ENCODE data around the gene MRPL3.

The MRPL3 gene

DNA sequence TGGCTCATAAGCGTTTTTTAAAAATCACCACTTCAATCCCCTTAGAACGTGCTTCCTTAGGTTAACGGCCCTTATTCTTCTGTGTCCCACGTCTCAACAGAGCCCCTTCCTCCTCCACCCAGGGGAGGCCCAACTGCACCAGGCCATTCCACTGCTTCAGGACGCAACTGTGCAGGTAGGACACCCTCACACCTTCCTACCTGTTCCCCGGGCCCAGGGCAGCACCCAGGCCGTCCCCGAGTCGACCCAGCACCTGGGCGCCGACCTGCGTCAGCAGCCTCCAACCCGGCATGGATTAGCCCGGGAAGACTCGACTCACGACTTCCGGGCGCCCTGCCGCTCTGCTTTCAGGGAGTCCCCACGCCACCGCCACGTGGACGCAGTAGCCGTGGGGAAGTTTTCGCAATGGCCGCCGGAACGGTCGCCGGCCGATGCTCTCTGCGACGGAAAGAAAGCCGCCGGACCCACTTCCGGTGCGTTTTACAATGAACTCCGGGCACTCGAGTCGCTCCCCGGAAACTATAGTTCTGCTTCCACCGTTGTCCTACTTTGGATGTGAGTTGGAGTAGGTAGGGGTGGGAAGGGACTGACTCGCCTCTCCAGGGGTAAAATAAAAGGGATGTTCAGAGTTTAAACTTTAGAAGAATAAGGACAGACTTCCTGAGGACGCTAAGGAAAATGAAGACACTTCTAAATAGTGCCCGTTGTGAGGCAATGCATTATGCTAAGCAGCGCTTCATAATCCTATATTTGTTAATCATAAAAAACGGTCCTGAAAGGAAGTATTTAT is at the start of gene MRPL3:
Gene MRPL3 (minus strand): TSS at position 442 of the 790 bp plus-strand sequence. CDS start 150 bp downstream, at position 292.
- peak; percentile 91 for DNase-seq

GRCh38 chr3:131551761-131552160 is 49.0 kb upstream of the MRPL3 start:
- no peak for DNase-seq

- no peak for DNase-seq
These were observed 48.0 kb upstream of the MRPL3 start for GRCh38 chr3:131550562-131551465.

DNA sequence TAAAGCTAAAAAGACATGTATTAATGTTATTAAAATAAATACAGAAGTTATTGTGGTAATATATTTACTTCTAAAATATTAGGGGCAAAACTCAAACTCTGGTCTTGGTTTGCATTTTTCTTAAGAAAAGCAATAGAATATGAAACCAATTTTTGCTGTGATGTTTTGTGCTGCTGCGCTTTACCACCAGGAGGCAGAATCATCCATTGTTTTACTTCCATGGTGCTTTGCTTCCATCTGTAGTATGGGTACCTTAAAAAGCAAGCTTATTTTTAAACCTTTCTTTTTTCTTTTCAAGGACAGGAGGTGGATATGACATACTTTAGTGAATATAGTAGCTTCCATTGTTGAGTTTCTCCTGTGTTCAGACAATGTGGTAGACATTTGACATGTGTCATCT is 46.6 kb upstream of the MRPL3 start:
- DNase-seq, result peak; percentile 4

DNA sequence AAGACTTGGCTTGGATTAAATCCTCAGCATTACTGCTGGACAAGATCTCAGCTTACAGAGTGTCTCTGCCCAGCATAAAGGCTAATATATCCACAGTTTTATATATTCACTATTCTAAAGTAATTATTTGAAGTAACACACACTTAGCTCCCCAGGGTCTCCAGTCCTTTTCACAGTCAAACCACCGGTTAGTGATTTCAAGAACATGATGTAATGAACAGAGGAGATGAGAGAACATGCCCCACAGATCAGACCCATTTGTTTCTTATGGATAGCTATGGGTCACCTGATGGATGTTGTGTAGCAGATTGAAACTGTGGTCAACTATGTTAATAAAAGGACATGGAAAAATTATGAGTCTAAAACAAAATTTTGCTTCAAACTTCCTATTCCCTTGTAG is 44.8 kb upstream of the MRPL3 start:
- no peak for DNase-seq

DNA sequence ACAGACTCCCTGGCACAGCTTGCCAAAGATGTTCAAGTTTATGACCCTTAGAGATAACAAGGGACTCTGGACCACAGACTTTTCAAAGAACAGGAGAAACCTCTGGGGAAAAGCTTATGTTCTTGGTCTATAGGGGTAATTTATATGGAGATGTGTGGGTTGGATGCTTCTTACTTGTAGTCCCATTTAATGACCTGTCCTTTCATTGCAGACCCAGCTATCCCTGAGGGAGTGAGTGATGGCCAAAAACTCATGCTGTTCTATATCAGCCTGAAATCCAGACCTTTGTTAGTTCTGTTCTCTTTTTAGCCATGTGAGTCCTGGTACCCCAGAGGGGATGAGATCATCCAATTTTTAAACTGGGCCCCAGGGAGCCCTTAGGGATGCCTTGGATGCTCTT is 43.7 kb upstream of the MRPL3 start:
- no peak for DNase-seq

GRCh38 chr3:131544557-131544956 is 41.8 kb upstream of the MRPL3 start:
- DNase-seq, result no peak

DNA sequence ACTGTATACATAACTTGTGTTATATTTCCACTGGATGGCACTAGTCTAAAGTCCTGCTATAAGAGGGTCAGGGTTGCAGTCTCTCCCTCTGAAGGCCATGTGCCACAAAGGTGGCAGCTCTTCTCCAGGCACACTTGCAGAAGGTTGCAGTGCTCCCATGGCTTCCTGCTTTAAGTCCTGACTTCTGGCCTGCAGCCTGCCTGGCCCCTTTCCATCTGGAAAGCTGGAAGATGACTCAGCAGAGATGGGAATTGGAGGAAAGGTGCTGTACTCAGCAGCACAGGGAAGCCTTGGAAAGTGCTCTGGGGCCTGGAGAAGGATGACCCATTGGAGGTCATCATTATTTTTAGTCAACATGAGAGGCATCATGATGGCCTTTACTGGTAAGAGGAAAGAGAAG is 40.9 kb upstream of the MRPL3 start:
- DNase-seq, result no peak

DNA sequence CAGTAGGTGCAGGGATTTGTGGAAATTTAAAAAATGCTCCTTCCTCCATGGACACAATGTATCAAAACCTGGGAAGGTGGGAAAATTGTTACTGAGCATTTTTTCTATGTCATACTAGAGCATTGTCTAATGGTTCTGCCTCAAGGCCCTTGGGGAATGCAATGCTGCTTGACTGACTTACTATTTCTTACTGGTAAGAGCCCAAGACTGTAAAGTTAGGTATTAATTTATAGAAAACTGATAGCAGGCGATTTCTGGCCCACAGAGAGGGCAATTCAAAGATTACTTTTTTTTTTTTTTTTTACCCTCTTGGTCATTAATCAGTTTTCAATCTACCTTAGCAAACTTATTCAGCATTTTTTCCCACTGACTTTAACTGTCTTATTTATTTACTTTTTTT is 38.5 kb upstream of the MRPL3 start:
- DNase-seq, result no peak

DNA sequence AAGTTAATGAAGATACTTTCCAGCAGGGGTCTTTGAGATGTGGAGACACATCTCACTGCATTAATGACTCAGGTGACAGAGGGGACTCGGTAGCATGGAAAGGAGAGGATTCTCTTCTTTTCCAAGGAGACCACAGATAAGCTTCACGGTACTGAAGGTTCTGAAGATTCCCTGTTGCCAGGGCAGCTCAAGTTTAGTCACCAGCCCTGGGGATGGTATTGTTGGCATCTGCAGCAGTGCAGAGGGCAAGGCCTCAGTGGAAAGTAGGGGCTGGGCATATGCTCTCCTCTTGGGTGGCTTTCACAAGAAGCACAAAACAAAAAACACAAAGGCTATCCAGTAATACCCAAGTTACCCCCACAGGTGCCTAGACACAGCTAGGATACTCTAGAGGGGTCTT is 38.0 kb upstream of the MRPL3 start:
- DNase-seq, result no peak

DNA sequence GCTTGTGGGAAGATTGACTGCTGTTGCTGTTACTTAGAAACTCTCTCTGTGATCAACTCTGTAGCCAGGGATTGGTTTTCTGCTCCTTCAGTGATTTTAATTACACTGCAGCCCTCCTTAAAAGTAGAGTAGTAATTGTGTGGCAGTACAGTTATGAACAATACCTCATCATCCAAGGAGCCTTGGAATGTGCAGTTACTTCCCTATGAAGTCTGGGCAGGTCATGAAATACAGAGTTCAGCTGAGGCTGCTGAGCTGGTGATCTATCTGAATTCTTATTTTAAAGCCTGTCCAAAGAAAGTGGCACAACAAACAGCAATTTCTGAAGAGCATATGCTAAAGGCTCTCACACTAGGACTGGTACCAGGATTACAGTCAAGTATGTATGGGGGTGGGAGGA is 37.4 kb upstream of the MRPL3 start:
- DNase-seq, result no peak

GRCh38 chr3:131538968-131539367 is 36.2 kb upstream of the MRPL3 start:
- DNase-seq, result no peak

DNA sequence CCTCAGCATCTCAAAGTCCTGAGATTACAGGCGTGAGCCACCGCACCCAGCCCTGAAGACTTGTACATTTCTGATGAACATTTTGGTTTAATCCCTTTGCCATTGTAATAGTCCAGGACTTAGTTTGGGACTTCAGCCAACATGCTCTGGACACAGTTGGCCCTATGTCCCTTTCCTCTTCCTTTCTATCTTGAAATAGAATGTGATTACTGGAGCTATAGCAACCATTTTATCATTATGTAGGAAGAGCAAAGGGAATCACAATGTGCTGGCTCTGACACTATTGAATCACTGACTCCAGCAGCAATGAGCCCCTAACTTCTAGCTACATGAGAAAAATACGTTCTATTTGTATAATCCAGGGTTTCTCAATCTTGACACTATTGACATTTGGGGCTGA is 34.8 kb upstream of the MRPL3 start:
- DNase-seq, result no peak

- DNase-seq, result no peak
These were observed 32.8 kb upstream of the MRPL3 start for GRCh38 chr3:131535596-131535995.

DNA sequence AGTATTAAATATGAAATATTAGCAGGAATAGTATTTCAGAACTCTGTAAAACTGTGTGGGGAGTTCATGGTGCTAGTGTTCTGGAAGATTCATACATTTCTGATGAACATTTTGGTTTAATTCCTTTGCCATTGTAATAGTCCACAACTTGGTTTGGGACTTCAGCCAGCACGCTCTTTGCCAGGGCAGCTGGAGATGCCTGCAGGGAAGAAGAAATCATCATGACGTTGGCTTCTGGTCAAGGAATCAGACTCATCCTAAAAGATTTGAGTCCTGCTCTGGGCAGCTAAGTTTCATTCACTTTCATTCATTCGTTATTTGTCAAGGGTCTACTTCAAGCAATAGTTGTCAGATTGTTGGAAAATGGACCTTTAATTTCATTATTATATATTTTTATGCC is 32.4 kb upstream of the MRPL3 start:
- no peak for DNase-seq

- DNase-seq, result no peak
These were observed 29.9 kb upstream of the MRPL3 start for GRCh38 chr3:131532645-131533044.

DNA sequence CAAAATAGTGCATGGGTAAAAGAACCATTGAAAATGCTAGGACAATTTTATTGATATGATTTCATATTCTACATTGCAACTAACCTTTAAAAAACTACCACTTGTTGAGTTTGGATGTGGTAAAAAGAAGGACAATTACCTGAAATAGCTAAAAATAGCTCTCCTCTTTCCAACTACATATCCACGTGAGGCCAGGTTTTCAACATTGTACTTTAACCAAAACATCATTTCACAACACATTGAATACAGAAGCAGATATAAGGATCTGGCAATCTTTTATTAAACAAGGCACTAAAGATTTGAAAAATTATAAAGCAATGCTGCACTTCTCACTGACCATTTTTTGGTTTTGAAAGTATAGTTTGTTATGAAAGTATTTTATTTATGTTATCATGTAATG is 28.1 kb upstream of the MRPL3 start:
- no peak for DNase-seq

DNA sequence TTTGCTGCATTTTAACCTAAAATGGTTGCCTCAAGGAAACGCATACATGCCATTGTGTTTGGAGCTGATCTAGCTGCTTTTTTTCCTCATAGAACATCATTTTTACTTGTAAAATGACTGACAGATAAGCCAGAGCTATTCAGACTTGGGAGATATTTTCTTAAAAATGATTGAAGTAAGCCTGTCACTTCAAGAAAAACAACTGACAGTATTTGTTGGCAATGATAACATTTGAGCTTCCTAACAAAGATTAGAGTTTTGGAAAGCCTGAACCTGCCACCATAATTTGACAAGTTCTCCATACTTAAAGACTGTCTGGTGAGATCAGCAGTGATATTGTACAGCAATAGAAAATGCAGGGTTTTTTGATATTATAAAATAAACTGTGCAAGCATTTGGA is 27.6 kb upstream of the MRPL3 start:
- no peak for DNase-seq

DNA sequence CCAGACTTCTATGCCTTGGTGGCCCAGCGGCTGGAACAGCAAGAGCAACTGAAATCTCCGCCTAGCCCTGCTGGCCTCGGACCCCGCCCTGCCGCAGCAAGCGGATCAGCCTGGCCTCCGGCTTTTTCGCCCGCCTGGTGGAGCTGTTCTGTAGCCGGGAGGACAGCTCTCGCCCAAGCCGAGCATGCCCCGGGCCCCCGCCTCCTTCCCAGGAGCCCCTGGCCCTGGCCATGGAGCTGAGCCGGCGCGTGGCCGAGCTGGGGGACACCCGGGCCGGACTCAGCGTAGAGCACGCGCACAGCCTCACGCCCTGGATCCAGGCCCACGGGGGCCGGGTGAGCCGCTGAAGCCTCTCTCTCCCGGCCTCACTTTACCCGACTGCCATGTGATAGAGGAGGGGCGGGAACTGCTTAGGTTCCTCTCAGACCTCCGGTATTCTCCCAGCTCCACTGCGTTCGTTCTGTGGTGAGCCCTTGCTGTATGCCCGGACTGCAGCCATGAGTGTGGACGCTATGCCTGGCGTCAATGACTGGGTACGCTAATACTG is 24.1 kb upstream of the MRPL3 start:
- DNase-seq, result peak; percentile 47

DNA sequence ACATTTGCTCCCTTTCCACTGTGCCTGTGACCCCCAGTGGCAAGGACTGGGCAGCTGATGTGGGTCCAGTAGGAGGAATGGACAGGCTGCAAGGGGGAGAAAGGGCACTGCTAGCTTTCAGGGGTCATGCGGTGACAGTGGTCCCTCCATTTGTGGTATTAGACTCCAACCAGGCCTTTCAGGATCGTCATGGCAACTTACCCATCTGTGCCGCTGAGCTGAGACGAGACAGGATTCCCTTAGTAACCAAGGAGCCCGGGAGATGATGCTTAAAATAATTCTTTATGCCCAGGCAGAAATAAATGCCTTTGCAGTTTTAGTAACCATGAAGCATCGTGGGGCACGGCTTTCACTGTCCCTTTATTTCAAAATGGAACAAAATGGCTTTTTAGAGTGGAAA is 15.9 kb upstream of the MRPL3 start:
- no peak for DNase-seq

DNA sequence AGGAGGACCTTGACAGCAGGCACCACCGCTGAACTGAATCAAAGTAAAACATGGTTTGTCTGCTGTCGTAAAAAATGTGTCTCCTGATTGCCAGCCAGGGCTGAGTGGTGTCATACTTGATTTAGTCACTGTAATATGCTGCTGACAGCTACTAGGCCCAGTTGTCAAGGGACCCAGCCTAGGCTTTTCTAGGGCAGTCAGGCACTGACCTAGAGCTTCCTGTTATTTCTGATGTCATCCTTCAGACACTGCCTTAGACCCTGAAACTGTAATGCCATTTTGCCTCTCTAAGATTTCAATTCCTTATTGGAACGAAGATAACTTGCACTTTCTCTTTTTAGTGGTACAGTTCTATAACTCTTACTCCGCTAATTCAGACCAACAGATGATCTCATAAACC is 2.6 kb upstream of the MRPL3 start:
- no peak for DNase-seq

GRCh38 chr3:131503320-131503635 is 507 bp upstream of the MRPL3 start:
- DNase-seq, result no peak

DNA sequence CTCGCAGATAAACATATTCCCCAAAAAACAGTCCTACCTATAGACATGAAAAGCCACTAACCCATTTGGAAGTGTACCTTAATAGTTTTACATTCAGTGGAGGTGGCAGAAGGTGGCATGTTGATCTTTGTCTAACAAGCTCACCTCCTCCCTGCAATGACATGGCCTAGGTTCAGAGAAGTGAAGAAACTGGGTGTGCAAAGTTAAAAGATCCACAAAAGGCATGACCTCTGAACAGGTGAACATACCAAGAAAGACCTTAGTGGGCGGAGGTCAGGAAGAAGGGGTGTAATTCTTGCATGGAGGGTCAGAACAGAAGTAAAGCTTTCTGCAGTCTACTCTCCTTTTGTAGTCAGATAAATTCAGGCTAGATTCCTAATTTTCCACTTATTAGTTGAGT is 822 bp downstream of the MRPL3 start:
- DNase-seq, result no peak

DNA sequence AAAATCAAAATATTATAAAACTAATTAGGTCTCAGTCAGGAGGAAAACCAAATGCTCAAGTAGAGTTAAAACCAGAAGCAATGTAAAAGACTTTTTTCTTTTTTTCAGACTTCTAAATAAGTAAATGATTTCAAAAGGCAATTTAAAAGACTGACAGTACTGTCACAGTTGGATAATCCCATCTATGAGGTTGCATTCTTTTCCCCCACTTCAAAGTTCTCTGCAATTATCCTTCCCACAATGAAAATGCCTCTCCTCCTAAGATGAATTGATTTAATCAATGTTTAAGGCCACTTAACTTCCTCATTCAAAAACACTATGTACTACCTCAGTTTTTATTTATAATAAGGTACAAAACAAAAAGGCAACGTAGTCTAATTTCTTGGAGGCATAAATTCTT is 8.1 kb downstream of the MRPL3 start:
- DNase-seq, result no peak

Data from stimulated activated CD4-positive, alpha-beta T cell treated with anti-CD3 and anti-CD28 coated beads, Interleukin-15, amount 100 ng/mL, for 24 hours (primary cell).